CD4-positive, alpha-beta T cell treated with Interleukin-17A for 4 hours (primary cell): ENCODE results near the gene HEPH.
"Not testable (repeated sequence)": the region's sequence is repeated elsewhere in the genome, so short reads cannot be mapped to it uniquely, and the experiment has no call there.

Experiments used
- DNase-seq: peaks from one replicate; pipeline ENCODE4 v3.0.0-alpha.2; 2020; ENCODE audit warnings: mixed read lengths

The HEPH gene

DNA sequence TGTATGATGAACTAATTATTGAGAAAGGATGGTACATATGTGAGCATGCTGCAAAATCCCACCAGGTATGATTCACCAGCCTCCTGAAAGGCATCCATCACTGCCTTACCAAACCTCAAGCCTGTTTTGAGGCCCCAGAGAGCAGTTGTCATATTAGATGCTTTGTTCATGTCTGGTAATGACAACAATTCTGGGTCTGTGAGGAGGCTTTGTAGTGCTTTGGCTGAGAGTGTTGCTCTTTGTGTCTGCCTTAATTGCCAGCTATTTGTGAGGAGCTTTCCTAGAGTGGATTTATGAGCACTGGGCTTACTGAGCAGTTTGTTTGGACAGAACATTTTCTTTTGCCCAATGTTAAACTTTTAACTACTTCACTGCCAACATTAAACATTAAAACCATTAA is 69.2 kb downstream of the HEPH start:
- no peak for DNase-seq

DNA sequence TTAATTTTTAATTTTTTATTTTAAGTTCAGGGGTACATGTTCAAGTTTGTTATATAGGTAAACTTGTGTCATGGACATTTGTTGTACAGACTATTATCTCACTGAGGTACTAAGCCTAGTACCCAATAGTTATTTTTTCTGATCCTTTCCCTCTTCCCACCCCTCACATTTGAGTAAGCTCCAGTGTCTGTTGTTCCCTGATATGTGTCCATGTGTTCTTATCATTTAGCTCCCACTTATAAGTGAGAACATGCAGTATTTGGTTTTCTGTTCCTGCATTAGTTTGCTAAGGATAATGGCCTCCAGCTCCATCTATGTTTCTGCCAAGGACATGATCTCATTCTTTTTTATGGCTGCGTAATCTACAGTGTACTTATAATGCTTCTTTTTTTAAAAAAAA is 69.9 kb downstream of the HEPH start:
- not testable (repeated sequence) for DNase-seq

- DNase-seq, result no peak
Observed at GRCh38 chrX:66255359-66255967, 91.4 kb downstream of the HEPH start.

- no peak for DNase-seq
Observed at GRCh38 chrX:66262807-66263206, 98.8 kb downstream of the HEPH start.
